Adrenal gland (tissue), 12 donors: ENCODE data around the gene OGDH. TPM values are rescaled to one million over a fixed set of nuclear protein-coding genes. Genes with fewer than 3 reads are reported as not detected.

Experiments
- DNase-seq, 7 donors: peaks; one replicate each; pipeline ENCODE4 v3.0.0-alpha.2; 2019 to 2020
- H3K27ac ChIP-seq, 5 donors: fragments of 200-600 bp; sonication (generic) in 4 of 5; 1 replicate in 3 of 5; 2 replicates in 2 of 5; pipeline versions ENCODE4 v1.5.1 to v1.8.0; 2016 to 2020; ENCODE audit warnings: mild to moderate bottlenecking in 1 of 5
- H3K27me3 ChIP-seq: fragments of 200-600 bp; 2 replicates; pipeline ENCODE4 v1.8.0; 2021
- H3K36me3 ChIP-seq, 2 donors: fragments of 200-600 bp; replicated peaks in 1 of 2; 1 replicate in 1 of 2; 2 replicates in 1 of 2; pipeline versions ENCODE4 v1.5.1 to v1.8.0; 2018 to 2022
- H3K4me1 ChIP-seq, 2 donors: fragments of 200-600 bp; replicated peaks in 1 of 2; 1 replicate in 1 of 2; 2 replicates in 1 of 2; pipeline versions ENCODE4 v1.5.1 to v1.8.0; 2018 to 2021
- H3K4me3 ChIP-seq, 4 donors: fragments of 200-600 bp; sonication (generic) in 3 of 4; one replicate each; pipeline ENCODE4 v1.5.1; 2016 to 2018
- H3K9me3 ChIP-seq, 3 donors: fragments of 200-600 bp; sonication (generic) in 1 of 3; replicated peaks in 1 of 3; 1 replicate in 2 of 3; 2 replicates in 1 of 3; pipeline versions ENCODE4 v1.5.1 to v1.8.0; 2016 to 2021
- POLR2A ChIP-seq, 2 donors: fragments of 450-650 bp; IDR thresholded peaks; one replicate each; pipeline ENCODE4 v1.6.1; 2017; ENCODE audit warnings: antibody characterized with exemption in 2 of 2, mild to moderate bottlenecking in 2 of 2, moderate library complexity in 1 of 2
- WGBS, 4 donors: extraction: QIAGEN DNeasy Blood & Tissue Kit in 2 of 4; methylation state at CpG; one replicate each; pipeline versions ENCODE4 v1.1.5 to v1.1.7; 2013 to 2017; 5-methylcytosine and 5-hydroxymethylcytosine counted together
- intact Hi-C, 2 donors: fragments of 100-400 bp; cut with DNase I; formaldehyde crosslinking; loops; one replicate each; pipeline versions ENCODE4 v1.14.1 to v1.15.0; 2022 to 2023
- polyA plus RNA-seq, 3 donors: library from polyadenylated mRNA; stranded (reverse); fragments of 200-250 nt in 2 of 3; fragments of 350-450 nt in 1 of 3; fragmentation: Illumina TruSeq in 1 of 3; extraction: RNeasy Lipid Tissue Mini Kit (QIAGEN cat#74804) in 1 of 3; gene quantifications; one replicate each; pipeline ENCODE4 v1.2.3, GENCODE V29; 2013 to 2014
- total RNA-seq, 9 donors: library from RNA; depleted of rRNA in 4 of 9; stranded (reverse); fragments of >200 nt in 4 of 9; fragments of 120-200 nt in 1 of 9; fragmentation: NEBNext Ultra II Directional in 1 of 9; extraction: Animal tissue kit (Norgen Biotek cat#: 25700) in 1 of 9; gene quantifications; one replicate each; pipeline versions ENCODE4 v1.1.0 to v1.2.4, GENCODE V29; 2013 to 2023
- TF ChIP-seq, protein P1 (sequence below), 6 experiments: fragments of 450-650 bp in 4 of 6; fragments of 200-600 bp in 2 of 6; sonication (generic) in 1 of 6; IDR thresholded peaks; 1 replicate in 5 of 6; 2 replicates in 1 of 6; pipeline versions ENCODE4 v1.5.1 to v1.8.0; 2016 to 2021; ENCODE audit warnings: antibody characterized with exemption in 6 of 6, mild to moderate bottlenecking in 2 of 6, moderate library complexity in 1 of 6
- donor health status: healthy with polysubstance abuse.
- donor health status: Bipolar disorder and iron deficiency.
- donor health status: DM: yes; HTN: yes; CAD: no.
- donor health status: DM: no; HTN: no; CAD: no.
- donor health status: DM: no; HTN: no; CAD: no.
- donor health status: DM: yes; HTN: yes; CAD: no.

OGDH gene
- total and polyA plus RNA-seq, 12 donors: 46.0 to 284 (median 144) TPM

DNA sequence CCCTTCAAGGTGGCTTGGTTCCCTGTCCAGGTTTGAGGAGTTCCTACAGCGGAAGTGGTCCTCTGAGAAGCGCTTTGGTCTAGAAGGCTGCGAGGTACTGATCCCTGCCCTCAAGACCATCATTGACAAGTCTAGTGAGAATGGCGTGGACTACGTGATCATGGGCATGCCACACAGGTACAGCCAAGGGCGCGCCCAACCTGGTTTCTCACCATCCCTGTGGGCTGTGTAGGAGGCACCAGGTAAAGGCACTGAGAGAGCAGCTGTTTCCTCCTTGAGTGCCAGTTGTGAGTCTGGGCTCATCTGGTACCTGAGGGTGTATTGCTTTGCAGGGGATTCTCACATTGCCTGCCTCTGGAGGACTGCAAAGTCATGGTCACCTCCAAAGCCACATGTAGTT is 68.0 kb downstream of the OGDH start:
- peak in 4 of 7 donors; percentile 10 to 41 (median 12) for DNase-seq
- 97 to 100% (median 100%) methylated on average over 1 to 7 of the region's 7 CpGs for WGBS, 4 donors
- no peak overlapping the region for H3K27ac ChIP-seq
- H3K4me3 ChIP-seq: no peak overlapping the region
- H3K4me1 ChIP-seq: peaks cover 17% of the 10 kb centered on the region in 2 donors
- TF ChIP-seq, protein P1, sequence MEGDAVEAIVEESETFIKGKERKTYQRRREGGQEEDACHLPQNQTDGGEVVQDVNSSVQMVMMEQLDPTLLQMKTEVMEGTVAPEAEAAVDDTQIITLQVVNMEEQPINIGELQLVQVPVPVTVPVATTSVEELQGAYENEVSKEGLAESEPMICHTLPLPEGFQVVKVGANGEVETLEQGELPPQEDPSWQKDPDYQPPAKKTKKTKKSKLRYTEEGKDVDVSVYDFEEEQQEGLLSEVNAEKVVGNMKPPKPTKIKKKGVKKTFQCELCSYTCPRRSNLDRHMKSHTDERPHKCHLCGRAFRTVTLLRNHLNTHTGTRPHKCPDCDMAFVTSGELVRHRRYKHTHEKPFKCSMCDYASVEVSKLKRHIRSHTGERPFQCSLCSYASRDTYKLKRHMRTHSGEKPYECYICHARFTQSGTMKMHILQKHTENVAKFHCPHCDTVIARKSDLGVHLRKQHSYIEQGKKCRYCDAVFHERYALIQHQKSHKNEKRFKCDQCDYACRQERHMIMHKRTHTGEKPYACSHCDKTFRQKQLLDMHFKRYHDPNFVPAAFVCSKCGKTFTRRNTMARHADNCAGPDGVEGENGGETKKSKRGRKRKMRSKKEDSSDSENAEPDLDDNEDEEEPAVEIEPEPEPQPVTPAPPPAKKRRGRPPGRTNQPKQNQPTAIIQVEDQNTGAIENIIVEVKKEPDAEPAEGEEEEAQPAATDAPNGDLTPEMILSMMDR (IDR thresholded peaks at IDR 0.05): no peak
- TF ChIP-seq POLR2A (IDR thresholded peaks at IDR 0.05): no peak
- H3K9me3 ChIP-seq: no peaks in the 10 kb centered on the region
- intact Hi-C loops: no loop called here
- H3K36me3 ChIP-seq: peaks cover 0 to 35% of the 10 kb centered on the region in 2 donors
- H3K27me3 ChIP-seq: no peaks in the 10 kb centered on the region

DNA sequence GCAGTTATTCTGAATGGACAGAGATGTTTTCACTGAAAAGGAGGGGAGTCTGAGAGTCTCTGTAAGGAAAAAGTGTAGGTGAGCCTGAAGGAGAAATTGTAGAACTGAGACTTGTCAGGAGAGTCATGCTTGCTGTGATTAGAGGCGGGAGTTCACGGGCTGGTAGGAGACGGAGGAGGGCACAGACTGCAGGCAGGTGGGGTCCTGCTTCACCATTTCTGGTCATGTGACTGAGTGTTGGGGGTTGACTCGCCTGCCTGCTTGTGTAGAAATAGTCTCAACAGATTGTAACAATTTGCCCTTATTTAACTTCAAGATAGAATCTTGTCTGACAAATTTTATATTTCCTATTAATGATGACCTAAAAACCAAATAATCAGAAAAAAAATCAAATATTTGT is 70.3 kb downstream of the OGDH start:
- no peak for TF ChIP-seq POLR2A (IDR thresholded peaks at IDR 0.05)
- TF ChIP-seq, protein P1 (IDR thresholded peaks at IDR 0.05): no peak

DNA sequence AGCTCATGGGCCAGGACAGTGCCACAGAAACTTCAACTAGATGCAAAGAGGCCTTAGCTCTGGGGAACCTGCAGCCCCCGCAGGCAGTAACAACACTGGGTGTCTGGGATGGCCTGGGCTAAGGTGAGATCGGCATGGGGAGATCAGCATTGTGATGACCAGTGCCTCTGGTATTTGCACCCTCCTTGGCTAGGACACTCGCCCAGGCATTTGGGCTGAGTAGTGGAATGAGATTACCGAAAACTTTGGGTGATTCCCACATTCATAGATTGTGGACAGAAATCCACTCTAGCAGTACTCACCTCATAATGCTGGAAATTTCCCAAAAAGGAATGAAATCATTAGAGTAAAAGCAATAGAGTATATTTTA is 71.7 kb downstream of the OGDH start:
- Histone ChIP-seq H3K9me3 (no peaks in the 10 kb centered on the region), H3K27me3 (no peaks in the 10 kb centered on the region), H3K4me3 (no peak overlapping the region), H3K36me3 (peaks cover 0 to 42% of the 10 kb centered on the region in 2 donors), H3K27ac (peak overlapping the region; percentile 28 to 92 (median 79)), H3K4me1 (peaks cover 23 to 26% of the 10 kb centered on the region in 2 donors)
- TF ChIP-seq, protein P1 (IDR thresholded peaks at IDR 0.05): no peak
- no peak for TF ChIP-seq POLR2A (IDR thresholded peaks at IDR 0.05)
- peak in 4 of 7 donors; percentile 14 to 53 (median 27) for DNase-seq
- 77 to 94% (median 85%) methylated on average over 4 of the region's 4 CpGs for WGBS, 4 donors
- intact Hi-C loops: no loop called here

More for the DNA sequence above, 70.3 kb downstream of the OGDH start:
- DNase-seq: peak in 3 of 7 donors; percentile 7 to 21 (median 15)
- Histone ChIP-seq H3K27me3 (no peaks in the 10 kb centered on the region), H3K4me1 (peaks cover 23 to 26% of the 10 kb centered on the region in 2 donors), H3K27ac (peak overlapping the region in 1 of 5 donors; percentile 8), H3K9me3 (no peaks in the 10 kb centered on the region), H3K4me3 (no peak overlapping the region), H3K36me3 (peaks cover 0 to 41% of the 10 kb centered on the region in 2 donors)
- 92 to 98% (median 95%) methylated on average over 4 of the region's 4 CpGs for WGBS, 4 donors
- intact Hi-C loops: no loop called here

DNA sequence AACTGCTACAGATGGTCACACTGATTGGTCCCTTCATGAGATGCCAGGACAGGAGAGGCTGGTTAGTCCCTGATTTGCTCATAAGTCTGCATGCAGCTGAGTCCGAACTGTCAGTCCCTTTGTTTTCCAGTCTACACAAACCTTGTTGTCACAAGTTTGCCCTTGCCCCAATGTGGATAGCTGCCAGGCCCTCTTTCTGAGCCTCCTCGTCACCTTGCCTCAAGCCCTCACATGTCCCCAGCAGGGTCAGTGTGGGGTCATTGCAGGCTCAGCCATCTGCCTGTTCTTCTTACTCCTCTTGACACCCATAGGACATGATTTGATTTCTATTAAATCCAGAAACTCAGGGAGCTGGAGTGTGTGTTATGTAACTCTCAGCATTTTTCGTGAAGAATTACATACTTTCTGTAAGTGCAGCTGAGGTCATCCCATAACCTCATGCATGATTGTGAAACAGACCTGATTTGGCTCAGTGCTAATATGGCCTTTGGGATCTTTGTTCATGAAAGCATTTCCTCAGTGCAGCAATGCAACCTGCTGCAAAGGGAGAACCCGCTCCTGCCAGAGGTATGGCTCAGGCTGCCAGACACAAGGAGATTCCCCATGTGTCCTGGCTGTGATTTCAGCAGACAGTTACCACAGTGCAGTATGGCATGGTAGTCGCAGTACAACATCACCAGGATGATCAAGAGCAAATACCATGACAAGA is 72.2 kb downstream of the OGDH start:
- intact Hi-C loops: no loop called here

More for the DNA sequence above, 72.2 kb downstream of the OGDH start:
- peaks cover 0 to 43% of the 10 kb centered on the region in 2 donors for H3K36me3 ChIP-seq
- peak overlapping the region; percentile 28 to 92 (median 79) for H3K27ac ChIP-seq
- no peak overlapping the region for H3K4me3 ChIP-seq
- H3K27me3 ChIP-seq: no peaks in the 10 kb centered on the region
- WGBS, 4 donors: 40 to 60% (median 50%) methylated on average over 4 to 5 of the region's 5 CpGs
- DNase-seq: peak; percentile 63 to 89 (median 81)
- peaks cover 23 to 26% of the 10 kb centered on the region in 2 donors for H3K4me1 ChIP-seq
- H3K9me3 ChIP-seq: no peaks in the 10 kb centered on the region
- TF ChIP-seq POLR2A (IDR thresholded peaks at IDR 0.05): peak in 1 of 2 donors; percentile 34
- TF ChIP-seq, protein P1 (IDR thresholded peaks at IDR 0.05): no peak
